Mucosa of rectum (tissue), 2 donors: ENCODE measurements around the gene GPRIN2.
"Not testable (repeated sequence)": the region's sequence is repeated elsewhere in the genome, so short reads cannot be mapped to it uniquely, and the experiment has no call there.

ENCODE experiments used
- H3K27ac ChIP-seq, 2 donors: one replicate each; pipeline ENCODE4 v1.7.0; 2013; ENCODE audit warnings: inconsistent platforms in 2 of 2, low read depth in 2 of 2, low read length in 2 of 2
- H3K27me3 ChIP-seq, 2 donors: one replicate each; pipeline ENCODE4 v1.7.0; 2013; ENCODE audit warnings: low read length in 2 of 2; ENCODE audit not compliant: control insufficient read depth in 2 of 2, insufficient read depth in 2 of 2
- H3K36me3 ChIP-seq, 2 donors: one replicate each; pipeline ENCODE4 v1.7.0; 2013; ENCODE audit warnings: low read length in 2 of 2; ENCODE audit not compliant: control insufficient read depth in 2 of 2, insufficient read depth in 2 of 2
- H3K4me1 ChIP-seq, 2 donors: one replicate each; pipeline ENCODE4 v1.7.0; 2013; ENCODE audit warnings: low read length in 2 of 2, mild to moderate bottlenecking in 1 of 2; ENCODE audit not compliant: control insufficient read depth in 2 of 2, insufficient read depth in 2 of 2
- H3K4me3 ChIP-seq, 2 donors: one replicate each; pipeline ENCODE4 v1.7.0; 2013; ENCODE audit warnings: low read length in 2 of 2
- H3K9ac ChIP-seq, 2 donors: one replicate each; pipeline ENCODE4 v1.7.0; 2013; ENCODE audit warnings: low read length in 2 of 2, low read depth in 1 of 2, mild to moderate bottlenecking in 1 of 2
- H3K9me3 ChIP-seq, 2 donors: one replicate each; pipeline ENCODE4 v1.7.0; 2013; ENCODE audit warnings: low read length in 2 of 2; ENCODE audit not compliant: control insufficient read depth in 2 of 2
- donor health status: healthy.
- donor health status: Normal muscosa, but diverticular disease.

Gene GPRIN2

GRCh38 chr10:46585246-46585645 lies 28.8 kb upstream of the GPRIN2 start:
- not testable (repeated sequence) for H3K9me3 ChIP-seq, H3K36me3 ChIP-seq, H3K27ac ChIP-seq, H3K27me3 ChIP-seq, H3K9ac ChIP-seq, H3K4me1 ChIP-seq, H3K4me3 ChIP-seq

DNA sequence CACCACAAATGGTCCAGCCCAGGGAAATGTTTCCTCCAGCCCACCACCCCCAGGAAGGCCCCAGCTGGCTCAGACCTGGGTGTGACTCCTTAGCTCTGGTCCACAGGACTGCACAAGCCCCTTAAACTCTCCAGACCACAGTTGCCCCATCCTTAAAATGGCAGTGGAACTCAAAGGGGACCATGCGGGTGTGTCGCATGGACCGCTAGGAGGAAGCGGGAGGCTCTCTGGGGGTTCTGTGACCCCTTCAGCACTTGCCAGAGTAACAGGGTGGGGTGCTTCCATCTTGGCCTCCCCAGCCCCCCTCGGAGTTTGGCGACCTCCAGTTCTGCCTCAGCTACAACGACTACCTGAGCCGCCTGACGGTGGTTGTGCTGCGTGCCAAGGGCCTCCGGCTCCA lies 27.7 kb upstream of the GPRIN2 start:
- H3K36me3 ChIP-seq, H3K4me1 ChIP-seq, H3K9ac ChIP-seq, H3K27me3 ChIP-seq, H3K27ac ChIP-seq, H3K4me3 ChIP-seq, H3K9me3 ChIP-seq: not testable (repeated sequence)

GRCh38 chr10:46582568-46582967 lies 26.1 kb upstream of the GPRIN2 start:
- not testable (repeated sequence) for H3K9me3 ChIP-seq, H3K9ac ChIP-seq, H3K36me3 ChIP-seq, H3K4me3 ChIP-seq, H3K27me3 ChIP-seq, H3K27ac ChIP-seq, H3K4me1 ChIP-seq

DNA sequence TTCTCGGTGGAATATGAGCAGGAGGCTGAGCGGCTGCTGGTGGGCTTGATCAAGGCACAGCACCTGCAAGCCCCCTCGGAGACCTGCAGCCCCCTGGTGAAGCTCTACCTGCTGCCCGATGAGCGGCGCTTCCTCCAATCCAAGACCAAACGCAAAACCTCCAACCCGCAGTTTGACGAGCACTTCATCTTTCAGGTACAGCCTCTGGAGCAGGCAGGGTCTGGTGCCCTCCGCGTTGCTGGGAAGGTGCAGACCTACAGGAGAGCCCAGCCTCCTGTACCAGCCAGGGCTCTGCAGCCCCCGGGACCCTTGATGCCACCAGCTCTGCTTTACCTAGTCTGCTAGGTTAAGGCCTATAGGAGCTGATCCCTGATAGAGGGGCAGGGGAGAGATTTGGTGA lies 25.5 kb upstream of the GPRIN2 start:
- H3K9me3 ChIP-seq, H3K9ac ChIP-seq, H3K36me3 ChIP-seq, H3K27me3 ChIP-seq, H3K27ac ChIP-seq, H3K4me3 ChIP-seq, H3K4me1 ChIP-seq: not testable (repeated sequence)

DNA sequence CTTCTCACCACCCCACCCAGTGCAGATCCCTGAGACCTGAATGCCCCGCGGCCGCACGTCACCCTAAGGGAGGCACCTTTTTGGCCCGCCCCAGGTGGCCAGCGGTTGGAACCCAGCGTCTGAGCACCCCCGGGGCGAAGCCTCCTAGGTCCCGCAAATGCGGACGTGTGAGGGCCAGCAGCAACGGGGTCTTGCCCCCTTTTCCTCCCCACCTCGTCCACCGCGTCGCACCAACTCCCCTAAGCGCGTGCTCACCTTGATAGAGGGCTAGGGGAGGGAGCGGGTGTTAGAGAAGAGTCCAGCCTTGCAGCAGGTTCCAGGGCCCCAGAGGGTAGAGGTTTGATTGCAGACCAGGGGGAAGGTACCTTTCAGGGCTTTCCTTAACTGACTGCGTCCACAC lies 22.9 kb upstream of the GPRIN2 start:
- H3K9me3 ChIP-seq, H3K4me3 ChIP-seq, H3K4me1 ChIP-seq, H3K27ac ChIP-seq, H3K27me3 ChIP-seq, H3K9ac ChIP-seq, H3K36me3 ChIP-seq: not testable (repeated sequence)

GRCh38 chr10:46578474-46579178 lies 22.2 kb upstream of the GPRIN2 start, which contains the start of gene SYT15:
SYT15 (plus strand) TSS chr10:46579128; CDS start chr10:46579169, 41 bp downstream.
- not testable (repeated sequence) for H3K9me3 ChIP-seq, H3K27me3 ChIP-seq, H3K27ac ChIP-seq, H3K9ac ChIP-seq, H3K4me1 ChIP-seq, H3K36me3 ChIP-seq, H3K4me3 ChIP-seq

DNA sequence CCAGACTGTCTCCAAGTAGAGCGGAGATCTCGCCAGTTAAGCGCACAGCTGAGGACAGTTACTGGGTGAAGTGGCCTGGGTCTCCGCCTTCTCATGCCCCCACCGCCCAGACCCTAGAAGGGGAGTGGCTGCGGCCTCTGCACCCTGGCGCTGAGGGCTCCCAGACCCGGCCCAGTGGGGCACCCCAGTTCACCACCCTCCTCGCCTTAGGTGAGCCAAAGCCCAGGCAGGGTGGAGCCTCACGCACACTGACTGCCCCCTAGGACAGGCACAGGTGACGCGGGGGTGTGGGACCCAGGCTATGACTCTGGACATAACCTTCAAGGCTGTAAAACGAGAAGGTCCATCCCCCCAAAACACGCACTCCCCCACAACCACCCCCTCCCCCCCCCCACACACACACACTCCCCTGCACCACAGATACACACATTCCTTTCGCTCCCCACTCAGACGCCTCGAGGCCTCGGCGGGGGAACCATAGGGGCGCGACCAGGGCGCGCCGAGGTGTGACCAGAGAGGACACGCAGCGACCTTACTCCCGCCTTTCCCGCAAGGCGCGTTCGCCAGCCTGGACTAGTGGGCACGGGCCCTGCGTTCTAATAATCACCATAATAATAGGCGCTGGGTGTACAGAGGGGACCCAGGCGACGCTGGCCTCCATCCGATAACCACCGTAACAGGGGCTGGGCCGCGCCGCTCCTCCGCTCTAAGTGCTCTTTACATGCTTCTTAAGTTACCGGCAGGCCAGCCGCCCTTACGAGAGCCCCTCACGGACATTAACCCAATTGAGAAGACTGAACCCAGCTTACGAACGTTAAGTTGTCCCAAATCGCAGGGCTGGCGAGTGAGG lies 21.4 kb upstream of the GPRIN2 start:
- H3K36me3 ChIP-seq, H3K9me3 ChIP-seq, H3K27me3 ChIP-seq, H3K4me1 ChIP-seq, H3K4me3 ChIP-seq, H3K27ac ChIP-seq, H3K9ac ChIP-seq: not testable (repeated sequence)

DNA sequence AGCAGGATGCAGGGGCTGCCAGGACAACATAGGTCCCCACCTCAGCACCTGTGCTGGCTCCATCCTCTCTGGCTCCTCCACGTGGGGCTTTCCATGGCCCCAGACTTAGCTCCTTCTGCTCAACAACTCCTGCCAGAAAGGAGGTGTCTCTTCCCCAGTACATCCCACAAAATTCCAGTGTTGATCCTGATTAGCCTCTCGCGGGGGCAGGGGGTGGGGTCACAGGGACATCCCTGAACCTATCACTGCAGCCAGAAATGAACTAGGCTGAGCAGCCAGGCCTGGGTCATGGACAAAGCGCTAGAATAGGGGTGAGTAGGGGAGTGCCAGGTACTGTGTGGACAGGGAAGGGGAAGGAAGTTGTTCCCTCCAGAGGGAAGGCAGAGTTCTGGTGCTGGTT lies 17.4 kb upstream of the GPRIN2 start:
- H3K27ac ChIP-seq, H3K27me3 ChIP-seq, H3K9me3 ChIP-seq, H3K9ac ChIP-seq, H3K4me1 ChIP-seq, H3K4me3 ChIP-seq, H3K36me3 ChIP-seq: not testable (repeated sequence)

GRCh38 chr10:46573314-46573713 lies 16.9 kb upstream of the GPRIN2 start:
- not testable (repeated sequence) for H3K4me1 ChIP-seq, H3K27ac ChIP-seq, H3K4me3 ChIP-seq, H3K27me3 ChIP-seq, H3K9me3 ChIP-seq, H3K36me3 ChIP-seq, H3K9ac ChIP-seq

- H3K4me1 ChIP-seq, H3K27ac ChIP-seq, H3K27me3 ChIP-seq, H3K4me3 ChIP-seq, H3K9me3 ChIP-seq, H3K9ac ChIP-seq, H3K36me3 ChIP-seq: not testable (repeated sequence)
These were observed 16.3 kb upstream of the GPRIN2 start for GRCh38 chr10:46572765-46573164.
